GM21423 (cell line): ENCODE results near the gene UPK2.

Source experiments
- ATAC-seq: cut with Tn5 transposase; IDR thresholded peaks from one replicate; pipeline ENCODE4 v1.9.1; 2021; ENCODE audit warnings: mild to moderate bottlenecking, moderate library complexity; ENCODE audit not compliant: unreplicated experiment

The UPK2 gene

DNA sequence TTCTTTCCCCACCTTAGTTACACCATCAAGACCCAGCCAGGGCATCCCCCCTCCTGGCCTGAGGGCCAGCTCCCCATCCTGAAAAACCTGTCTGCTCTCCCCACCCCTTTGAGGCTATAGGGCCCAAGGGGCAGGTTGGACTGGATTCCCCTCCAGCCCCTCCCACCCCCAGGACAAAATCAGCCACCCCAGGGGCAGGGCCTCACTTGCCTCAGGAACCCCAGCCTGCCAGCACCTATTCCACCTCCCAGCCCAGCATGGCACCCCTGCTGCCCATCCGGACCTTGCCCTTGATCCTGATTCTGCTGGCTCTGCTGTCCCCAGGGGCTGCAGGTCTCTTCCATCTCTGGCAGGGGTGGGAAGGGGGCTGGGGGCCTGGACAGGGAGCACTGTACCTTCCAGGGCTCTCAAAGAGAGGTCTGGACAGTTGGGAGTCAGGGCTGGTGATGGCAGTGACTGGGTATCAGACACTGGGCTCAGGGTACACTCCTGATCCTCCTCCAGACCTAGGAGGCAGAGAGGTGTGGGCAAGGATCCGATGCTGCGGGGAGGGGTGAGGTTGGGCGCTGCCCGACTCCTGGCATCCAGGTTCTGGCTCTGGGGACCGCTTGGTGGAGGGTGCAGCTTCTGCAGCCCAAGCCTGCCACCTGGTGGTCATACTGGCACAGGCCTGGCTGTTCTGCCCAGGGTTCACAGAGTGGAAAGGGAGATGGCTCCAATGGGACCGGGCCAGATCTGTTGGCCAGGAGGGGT lies at the start of gene UPK2:
Gene UPK2, plus strand, starts transcription at position 205 of the 753 bp plus-strand sequence. Its CDS starts 53 bp downstream, at position 258.
- peak; percentile 53 for ATAC-seq

DNA sequence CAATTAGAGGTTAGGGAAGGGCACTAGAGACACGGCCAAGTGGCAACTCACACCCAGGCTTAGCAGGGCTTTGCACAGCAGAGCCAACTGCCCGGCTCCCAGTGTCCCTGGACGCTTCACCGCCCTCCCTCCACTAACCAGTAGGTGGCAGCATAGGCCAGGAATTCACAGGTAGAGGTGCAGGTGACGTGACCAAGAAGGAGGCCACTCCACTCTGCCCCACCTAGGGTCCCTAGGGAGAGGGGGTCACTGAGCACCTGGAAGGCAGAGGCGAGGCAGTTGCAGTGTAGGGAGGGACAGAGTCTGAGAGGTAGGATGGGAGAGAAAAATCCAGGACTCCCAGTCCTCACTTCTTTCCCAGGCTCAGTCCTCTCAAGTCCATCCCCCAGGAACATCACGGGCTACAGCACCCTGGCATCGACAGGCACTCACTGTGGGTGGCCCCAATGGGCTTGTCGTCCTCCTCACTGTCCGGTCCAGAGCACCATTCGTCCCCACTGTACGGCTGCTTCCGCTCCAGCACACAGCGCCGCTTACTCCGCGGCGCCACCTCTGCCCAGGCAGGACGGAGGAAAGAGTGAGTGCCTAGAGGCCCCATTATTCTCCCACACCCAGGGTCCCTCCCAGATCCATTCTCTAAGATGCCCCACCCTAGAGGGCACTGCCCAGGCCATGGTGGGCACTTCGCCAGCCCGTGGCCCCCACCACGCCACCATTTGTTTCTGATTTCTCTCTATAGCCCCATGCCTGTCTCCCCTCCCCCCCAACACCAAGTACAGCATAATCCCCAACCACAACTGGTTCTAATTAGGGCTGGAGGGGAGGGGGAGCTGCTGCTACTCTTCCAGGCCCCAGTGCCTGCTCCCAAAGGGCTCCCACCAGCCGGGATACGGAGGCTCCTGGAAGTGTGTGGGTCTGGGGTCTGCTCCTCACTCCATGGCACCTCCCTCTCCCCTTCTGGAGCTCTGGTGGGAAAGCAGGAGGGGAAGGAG lies 48.8 kb upstream of the UPK2 start:
- ATAC-seq: peak; percentile 67

DNA sequence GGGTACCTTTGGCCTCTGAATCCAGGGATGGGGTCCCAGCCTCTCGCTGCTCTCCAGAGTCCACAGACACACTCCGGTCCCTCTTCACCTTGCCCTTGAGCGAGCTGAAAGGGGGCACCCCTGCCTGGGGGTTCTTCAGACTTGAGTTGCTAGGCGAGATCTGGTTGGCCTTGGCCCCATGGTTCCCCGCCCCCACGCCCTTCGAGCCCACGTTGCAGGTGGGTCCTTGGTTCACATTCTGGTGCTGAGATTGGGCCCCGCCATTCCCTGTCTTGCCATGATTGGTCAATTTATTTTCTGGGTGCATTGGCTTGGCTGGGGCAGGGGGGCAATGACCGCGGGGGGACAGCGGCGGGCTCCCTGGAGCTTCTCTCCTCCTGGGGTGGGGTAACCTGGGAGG lies 47.8 kb upstream of the UPK2 start:
- ATAC-seq: no peak

DNA sequence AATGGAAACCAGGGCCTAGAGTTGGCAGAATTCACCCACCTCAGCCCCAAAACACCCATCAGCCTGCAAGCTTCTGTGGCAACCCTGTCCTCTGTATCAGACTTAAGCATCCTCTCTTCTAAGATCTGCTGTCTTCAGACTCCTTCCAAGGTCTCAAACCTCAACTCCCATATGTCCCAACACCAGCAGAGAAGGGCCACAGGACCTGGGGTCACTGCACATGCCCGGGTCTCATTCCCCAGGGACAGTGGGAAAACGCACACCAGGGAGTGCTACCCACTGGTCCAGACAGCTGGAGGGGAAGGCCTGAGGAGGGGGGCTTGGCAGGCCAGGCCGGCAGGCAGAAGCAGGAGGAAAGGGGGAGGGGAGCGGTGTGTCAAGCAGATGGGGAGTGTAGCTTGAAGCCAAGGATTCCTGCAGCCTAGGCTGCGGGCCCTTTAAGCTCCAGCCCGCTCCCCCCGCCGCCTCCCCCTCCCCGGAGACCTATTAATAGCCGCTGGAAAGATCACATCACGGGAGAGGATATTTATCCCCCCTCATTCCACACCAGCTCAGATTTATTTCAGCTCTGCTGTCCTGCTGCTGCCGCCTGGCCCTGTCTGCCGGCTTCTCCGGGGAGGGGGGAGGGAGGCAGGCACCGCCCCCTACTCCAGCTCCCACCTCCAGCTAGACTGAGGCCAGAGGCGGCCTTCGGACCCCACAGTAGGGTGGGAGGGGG lies 47.0 kb upstream of the UPK2 start:
- no peak for ATAC-seq

DNA sequence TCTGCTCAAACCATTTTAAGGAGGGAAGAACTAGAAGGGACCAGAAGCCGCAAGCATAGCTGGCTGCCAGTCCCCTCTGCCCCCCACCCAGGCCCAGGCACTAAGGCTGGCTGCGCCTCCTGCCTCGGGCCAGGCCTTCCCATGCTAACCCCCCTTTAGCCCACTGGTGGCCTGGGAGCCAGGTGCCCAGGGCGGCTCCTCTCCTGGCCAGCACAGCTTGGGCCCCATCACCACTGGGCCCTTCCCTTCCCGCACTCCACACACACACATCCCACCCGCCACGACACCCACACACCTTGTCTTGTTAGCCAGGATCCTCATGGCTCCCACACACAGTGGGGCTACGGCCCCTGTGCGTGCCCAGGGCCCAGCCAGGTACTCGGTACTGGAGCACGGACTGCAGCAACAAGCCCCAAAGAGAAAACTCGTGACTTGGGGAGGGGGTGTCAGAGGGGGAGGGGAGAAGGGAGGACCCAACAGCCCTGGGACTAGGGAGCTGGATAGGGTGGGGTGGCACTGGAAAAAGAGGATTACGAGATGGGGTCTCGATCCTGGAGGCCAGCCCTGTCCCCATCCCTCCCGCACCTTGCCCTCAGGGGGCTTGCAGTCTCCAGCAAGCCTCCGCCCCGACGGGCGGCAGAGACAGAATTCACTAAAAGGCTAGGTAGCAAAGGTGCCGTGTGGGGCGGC lies 46.3 kb upstream of the UPK2 start:
- ATAC-seq: no peak

DNA sequence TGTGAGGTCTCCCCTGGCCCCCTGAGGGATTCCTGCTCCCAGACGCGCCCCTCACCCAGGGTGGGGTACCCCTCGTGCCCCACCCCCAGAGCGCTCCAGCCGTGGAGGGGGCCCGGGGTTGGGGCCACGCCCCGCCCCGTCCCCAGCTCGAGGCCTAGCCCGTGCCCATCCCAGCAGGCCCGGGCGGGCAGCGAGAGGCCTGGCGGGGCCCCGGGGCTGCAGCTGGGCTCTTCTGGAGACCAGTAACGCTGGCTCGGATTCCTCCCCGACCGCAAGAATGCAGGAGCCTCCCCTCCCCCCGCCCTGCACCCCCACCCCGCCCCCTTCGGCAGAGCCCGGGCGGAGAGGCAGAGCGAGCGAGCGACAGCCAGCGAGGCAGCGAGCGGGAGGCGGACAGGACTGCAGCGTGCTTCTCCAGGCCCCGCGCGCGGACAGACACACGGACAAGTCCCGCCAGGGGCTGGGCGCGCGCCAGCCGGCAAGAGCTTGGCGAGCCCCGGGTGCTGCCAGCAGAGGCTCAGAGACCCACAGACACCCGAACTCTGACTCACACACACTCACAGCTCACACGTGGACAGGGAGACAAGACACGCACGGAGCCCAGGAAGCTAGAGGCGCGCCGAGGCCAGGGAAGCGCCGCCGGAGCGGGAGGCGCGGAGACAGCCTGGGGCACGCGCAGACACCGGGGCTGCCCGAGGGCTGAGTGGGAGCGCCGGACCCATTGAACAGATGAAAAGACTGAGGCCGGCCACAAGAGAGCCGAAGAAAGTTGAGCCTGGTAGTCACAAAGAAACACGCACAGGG lies 45.6 kb upstream of the UPK2 start:
- no peak for ATAC-seq

DNA sequence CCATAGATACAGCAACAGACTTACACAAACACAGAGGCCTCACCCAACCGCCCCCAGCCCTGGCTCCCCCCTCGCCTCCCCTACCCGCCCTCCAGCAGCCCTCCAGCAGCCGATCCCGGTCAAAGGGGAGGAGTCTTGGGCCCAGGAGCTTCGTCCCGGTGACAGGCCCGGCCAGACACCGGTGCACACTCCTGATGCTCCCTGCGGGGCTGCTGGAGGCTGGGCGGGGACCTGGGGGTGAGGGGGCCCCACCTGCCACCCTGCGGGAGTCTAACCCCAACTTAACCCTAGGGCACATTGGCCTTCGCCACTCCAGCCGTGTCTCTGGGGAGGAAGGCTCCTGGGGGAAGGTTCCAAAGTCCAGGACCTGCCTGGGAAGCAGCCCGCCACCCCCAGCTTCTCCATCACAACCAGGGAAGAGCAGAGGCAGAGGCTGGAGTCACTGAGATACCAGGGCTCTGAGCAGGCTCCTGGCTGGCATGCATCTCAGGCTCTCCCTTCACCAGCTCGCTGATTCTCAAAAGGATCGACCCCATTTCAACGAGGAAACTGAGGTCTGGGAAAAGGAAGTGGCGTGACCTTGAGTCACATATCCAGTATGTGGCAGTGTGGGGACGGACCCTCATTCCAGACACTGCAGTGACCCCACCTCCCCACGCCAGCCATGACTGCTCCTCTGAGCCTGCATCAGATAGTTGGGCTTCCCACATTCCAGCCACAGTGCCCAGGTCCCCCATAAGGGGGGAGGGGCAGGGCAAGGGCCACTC lies 44.8 kb upstream of the UPK2 start:
- no peak for ATAC-seq

DNA sequence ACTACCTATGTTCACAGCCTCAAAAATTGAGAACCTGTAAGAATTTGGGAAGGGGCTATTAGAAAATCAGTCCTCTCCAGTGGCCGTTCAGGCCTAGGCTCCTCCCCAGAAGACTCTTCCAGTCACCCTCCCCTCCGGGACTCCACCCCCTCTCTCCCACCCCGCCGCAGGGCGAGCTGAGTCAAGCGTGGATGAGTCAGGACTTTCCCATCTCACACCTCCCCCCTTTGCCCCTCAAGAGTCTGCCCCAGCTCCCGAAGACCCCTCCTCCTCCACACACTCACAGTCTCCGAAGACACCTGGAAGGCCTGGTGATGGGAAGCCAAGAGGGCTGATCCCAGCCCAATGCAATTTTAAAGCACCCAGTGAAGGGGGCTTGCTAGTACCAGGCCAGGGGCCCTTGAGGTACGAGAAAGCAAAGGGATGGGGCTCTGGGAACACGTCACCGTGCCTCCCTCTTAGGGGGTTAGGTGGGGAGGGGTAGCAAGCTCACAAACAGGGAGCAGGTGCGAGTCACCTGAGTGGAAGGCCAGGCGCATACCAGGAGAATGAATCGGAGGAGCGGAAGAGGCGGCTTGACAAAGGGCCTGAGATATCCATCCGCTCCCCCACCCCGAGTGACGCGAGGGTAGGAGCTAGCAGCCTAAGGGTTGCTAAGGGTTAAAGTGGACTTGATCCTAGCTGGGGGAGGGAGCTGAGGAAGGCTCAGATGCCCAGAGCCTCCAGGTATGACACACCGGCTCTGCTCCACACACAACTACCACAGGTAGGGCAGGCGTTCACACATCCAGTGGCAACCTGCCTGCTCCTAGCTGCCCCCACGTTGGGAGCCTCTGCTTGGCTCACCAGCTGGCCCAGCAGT lies 44.0 kb upstream of the UPK2 start:
- ATAC-seq: no peak

DNA sequence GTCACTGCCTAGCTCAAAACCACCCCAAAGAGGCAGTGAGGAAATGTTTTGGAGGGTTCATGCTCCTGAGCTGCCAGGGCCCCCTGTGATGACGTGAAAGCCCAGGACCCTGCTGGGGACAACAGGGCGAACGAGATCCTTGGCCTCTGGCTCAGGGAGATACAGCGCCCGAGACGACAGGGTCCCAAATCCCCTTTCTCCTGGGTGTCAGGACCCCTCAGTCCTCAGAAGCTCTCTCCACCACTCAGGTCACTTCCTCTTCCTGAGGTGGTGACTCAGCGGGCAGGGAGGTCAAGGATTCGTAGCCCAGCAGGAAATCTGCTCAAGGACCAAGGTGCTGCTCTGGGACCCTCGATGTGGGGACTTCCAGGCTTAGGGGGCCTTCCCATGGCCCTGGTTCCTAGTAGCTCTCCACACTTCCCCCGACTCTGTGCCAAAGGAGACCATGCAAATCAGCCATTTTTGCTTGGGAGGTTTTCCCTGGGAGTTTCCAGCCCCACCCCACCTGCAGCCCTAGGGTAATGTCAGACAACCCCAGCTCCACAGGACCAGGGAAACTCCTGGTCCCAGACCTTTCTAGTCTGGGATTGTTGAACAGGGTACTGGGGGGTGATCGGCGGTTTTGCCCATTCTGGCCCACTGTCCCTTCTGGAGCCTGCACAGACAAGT lies 43.2 kb upstream of the UPK2 start:
- ATAC-seq: no peak

DNA sequence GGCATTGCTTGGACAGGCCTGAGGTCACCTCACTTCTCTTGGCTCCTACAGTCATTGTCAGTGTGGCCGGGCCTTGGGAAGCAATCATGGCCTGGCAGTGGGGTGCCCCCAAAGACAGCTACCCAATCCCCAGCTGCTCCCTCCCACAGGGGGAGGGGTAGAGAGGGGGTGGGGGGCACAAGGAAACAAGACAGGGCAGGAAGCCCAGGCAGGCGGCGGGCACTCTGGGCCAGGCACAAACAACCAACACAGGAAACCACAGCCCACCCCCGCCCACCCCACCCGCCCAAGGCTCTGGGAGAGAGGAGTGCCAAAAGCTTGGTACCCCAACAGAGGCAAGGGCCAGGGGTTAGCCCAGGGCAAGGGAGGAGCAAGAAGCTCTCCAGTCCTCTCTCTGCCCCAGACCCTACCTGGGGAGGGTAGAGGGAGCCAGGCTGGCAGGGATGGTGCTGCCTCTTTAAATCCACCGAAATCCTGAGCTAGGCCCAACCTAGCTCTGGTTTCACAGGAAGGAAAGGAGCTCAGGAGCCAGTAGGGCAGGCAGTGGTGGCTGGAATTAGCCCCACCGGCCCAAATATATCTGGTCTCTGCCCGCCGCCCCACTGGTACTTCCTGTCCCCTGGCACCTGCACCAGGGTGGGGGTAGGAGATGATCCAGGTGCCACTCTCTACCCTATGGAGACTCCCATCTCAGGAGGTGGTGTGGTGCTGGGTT lies 42.5 kb upstream of the UPK2 start:
- ATAC-seq: no peak

DNA sequence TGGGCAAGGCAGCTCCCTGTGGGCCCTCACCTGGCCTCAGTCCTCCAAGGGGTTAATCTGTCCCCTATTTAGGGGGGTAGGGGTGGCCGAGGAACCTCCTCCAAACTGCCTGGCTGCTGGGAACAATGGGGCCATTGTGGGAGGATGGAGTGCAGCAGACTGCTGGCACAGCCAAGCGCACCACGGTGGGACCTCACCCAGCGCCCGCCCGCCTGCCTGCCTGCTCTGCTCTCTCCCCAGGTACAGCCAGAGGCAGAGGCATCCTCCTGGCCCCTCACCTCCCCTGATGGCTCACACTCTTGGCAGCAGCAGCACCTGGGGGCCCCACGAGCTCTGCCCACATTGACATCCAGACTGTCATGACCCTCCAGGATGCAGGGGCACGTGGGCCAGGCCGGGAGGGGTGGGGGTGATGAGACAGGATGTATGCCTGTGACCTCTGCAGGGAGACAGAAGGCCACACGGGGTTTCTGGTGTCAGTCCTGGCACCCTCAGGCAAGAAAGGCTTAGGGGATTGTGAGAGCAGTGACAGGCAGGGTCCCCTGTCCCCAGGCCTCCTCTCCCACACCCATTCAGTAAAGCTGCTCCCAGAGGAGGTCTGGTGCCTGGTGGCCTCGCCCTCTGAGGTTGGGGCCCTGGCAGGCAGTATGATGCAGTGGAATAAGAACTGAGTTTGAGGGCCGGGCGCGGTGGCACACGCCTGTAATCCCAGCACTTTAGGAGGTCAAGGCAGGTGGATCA lies 41.8 kb upstream of the UPK2 start:
- ATAC-seq: no peak

DNA sequence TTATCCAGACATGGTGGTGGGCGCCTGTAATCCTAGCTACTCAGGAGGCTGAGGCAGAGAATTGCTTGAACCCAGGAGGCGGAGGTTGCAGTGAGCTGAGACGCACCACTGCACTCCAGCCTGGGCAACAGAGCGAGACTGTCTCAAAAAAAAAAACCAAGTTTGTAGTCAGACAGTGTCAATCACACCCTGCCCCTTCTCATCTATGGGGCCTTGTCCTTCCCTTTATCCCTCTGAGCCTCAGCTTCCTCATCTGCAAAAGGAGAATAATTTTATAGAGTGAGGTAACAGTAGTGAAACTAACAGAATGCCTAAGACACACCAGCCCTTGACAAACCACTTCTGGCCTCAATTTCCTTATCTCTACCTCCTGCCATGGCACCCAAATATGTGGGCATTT lies 41.1 kb upstream of the UPK2 start:
- ATAC-seq: no peak

DNA sequence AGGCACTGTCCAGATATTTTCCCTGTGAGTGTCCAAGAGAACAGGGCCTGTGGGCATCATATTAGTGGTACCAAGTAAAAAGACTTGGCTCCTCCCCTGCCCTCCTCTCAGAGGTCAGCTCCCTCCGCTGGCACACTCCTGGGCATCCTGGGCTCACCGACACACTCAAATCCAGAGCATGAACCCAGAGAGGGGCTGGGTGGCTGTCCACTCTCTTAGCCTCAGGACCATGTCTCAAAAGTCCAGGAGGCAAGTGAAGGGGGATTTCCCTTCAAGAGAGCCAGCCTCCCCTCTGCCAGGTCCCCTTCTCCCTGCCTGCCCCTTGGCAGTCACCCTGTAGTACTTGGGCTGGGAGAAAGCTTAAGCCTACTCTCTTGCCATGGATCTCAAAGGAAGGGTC lies 40.7 kb upstream of the UPK2 start:
- no peak for ATAC-seq

DNA sequence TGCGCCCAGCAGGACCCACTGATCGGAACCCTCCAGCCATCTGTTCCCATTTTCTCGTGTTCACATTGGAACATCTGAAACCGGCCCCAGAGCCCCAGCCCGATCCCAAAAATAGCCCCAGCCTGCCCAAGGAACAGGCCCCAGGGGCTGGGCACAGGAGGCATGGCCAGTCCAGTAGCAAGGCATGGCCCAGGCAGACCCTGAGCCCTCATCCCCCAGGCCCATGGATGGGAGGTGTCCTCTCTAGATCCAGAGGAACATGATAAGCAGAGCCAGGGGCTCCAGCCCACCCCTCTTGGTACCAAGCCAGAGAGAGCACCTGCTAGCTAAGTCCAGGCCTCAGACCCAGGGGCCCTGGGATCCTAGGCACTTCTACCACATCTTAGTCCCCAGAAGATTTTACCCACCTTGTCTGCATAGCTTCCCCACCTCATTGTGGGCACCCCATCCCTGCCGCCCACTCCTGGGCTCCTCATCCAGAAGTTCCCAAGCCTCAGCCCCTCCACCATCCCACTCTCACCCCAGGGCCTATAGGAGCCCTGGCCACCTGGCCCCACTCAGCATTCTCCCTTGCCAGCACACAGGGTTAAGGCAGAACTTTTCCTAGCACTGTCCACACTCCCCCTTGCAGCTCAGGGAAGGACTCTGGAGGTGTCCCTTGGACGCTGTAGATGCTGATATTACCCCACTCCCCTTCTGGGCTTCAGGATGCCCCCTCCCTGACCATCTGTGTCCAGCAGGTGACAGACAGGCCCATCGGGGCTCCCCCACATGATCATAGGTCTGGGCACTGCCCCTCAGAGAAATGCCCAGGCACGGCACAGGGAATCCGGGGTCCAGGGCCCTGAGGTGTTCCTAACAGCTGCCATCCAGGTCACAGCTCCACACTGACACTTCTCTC lies 39.9 kb upstream of the UPK2 start:
- no peak for ATAC-seq

DNA sequence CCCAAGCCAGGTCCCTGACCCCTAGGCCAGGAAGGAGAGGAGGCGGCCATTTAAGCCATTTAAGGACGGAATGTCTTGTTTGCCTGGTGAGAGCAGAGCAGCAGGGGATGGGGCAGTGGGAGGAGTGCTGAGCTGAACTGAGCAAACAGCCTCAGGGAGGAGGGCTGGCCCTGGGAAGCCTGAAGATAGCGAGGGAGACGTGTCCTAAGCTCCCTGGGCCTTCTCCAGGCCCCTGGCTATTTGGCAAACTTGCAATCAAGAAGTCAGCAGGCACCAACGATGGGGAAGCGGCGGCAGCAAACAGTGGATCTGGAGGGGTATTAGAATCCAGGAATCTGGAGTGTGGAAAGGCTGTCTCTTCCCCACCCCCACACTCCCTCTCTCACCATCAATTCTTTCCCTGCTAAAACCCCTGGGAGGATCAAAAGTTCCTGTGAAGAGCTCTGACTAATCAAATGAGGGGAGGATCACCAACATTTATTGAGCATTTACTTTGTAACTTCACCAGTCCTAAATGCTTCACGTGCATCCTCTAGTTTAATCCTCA lies 39.2 kb upstream of the UPK2 start:
- no peak for ATAC-seq
